IMR-90 (cell line): ENCODE data around the gene TOP2A. TPM values are rescaled to one million over a fixed set of nuclear protein-coding genes. Genes with fewer than 3 reads are reported as not detected.
A peak's percentile ranks its signal among the peaks of the same experiment; 100 is the strongest.

Source experiments
- ATAC-seq: fragments of 200-7000 bp; cut with Tn5 transposase; 2 replicates; pipeline ENCODE4 v1.9.1; 2020; ENCODE audit warnings: low read depth, mild to moderate bottlenecking, moderate library complexity
- Bru-seq: library from RNA; stranded (reverse); fragments of 400-500 nt; gene quantifications from one replicate; lab custom pipeline; 2021; lab: Mats Ljungman, UMichigan
- BruChase-seq, 2 experiments: library from RNA; stranded (reverse); fragments of 400-500 nt; gene quantifications; one replicate each; lab custom pipeline; 2021; lab: Mats Ljungman, UMichigan
- BruUV-seq: library from RNA; stranded (reverse); fragments of 400-500 nt; replicated peaks from 2 replicates; lab custom pipeline; 2021; lab: Mats Ljungman, UMichigan
- CTCF ChIA-PET: fragments of 300-600 bp; formaldehyde crosslinking; extraction: SDS; loops from one replicate; lab custom pipeline; 2021; ENCODE audit warnings: antibody characterized with exemption; lab: Yijun Ruan, JAX
- POLR2A ChIA-PET: fragments of 300-600 bp; sonication (Branson Sonifier 250); formaldehyde crosslinking; loops from one replicate; lab custom pipeline; 2022; ENCODE audit warnings: antibody characterized with exemption; ENCODE audit not compliant: unreplicated experiment; lab: Charles Lee
- DNase-seq: peaks from one replicate; pipeline ENCODE4 v3.0.0; 2013
- H2AFZ ChIP-seq: replicated peaks from 2 replicates; pipeline ENCODE3; 2013; ENCODE audit warnings: low read length, mild to moderate bottlenecking; ENCODE audit not compliant: poor library complexity
- H2AK5ac ChIP-seq: 2 replicates; pipeline ENCODE4 v1.6.1; 2013; ENCODE audit warnings: low read depth, low read length, inconsistent platforms
- H2AK9ac ChIP-seq: replicated peaks from 2 replicates; pipeline ENCODE3; 2013; ENCODE audit warnings: mild to moderate bottlenecking, low read depth, low read length, moderate library complexity; ENCODE audit not compliant: poor library complexity
- H2BK120ac ChIP-seq: 2 replicates; pipeline ENCODE4 v1.6.1; 2013; ENCODE audit warnings: low read depth, low read length, inconsistent platforms
- H2BK15ac ChIP-seq: 3 replicates; pipeline ENCODE4 v1.6.1; 2013; ENCODE audit warnings: low read depth, low read length, inconsistent platforms
- H2BK20ac ChIP-seq: 2 replicates; pipeline ENCODE4 v1.6.1; 2013; ENCODE audit warnings: low read depth, mild to moderate bottlenecking, inconsistent platforms, low read length, moderate library complexity
- H2BK5ac ChIP-seq: 2 replicates; pipeline ENCODE4 v1.6.1; 2013; ENCODE audit warnings: mild to moderate bottlenecking, low read depth, low read length, inconsistent platforms; ENCODE audit not compliant: poor library complexity, severe bottlenecking
- H3K14ac ChIP-seq: replicated peaks from 2 replicates; pipeline ENCODE4 v1.6.1; 2013; ENCODE audit warnings: low read depth, low read length, inconsistent platforms
- H3K18ac ChIP-seq: 2 replicates; pipeline ENCODE4 v1.6.1; 2013; ENCODE audit warnings: low read depth, low read length, control low read depth
- H3K23ac ChIP-seq: 2 replicates; pipeline ENCODE4 v1.6.1; 2013; ENCODE audit warnings: low read depth, low read length, inconsistent platforms
- H3K27ac ChIP-seq: 2 replicates; pipeline ENCODE4 v1.5.1; 2013; ENCODE audit warnings: mild to moderate bottlenecking, control low read depth, low read length; ENCODE audit not compliant: insufficient read depth
- H3K27me3 ChIP-seq: 2 replicates; pipeline ENCODE4 v1.6.1; 2013; ENCODE audit warnings: low read length; ENCODE audit not compliant: control insufficient read depth, insufficient read depth
- H3K36me3 ChIP-seq: 2 replicates; pipeline ENCODE4 v1.6.1; 2013; ENCODE audit warnings: low read length, mixed read lengths; ENCODE audit not compliant: control insufficient read depth, insufficient read depth
- H3K4ac ChIP-seq: 2 replicates; pipeline ENCODE4 v1.6.1; 2013; ENCODE audit warnings: low read depth, low read length, inconsistent platforms
- H3K4me1 ChIP-seq: 2 replicates; pipeline ENCODE4 v1.6.1; 2013; ENCODE audit warnings: low read length, mixed read lengths; ENCODE audit not compliant: control insufficient read depth, insufficient read depth
- H3K4me2 ChIP-seq: 2 replicates; pipeline ENCODE4 v1.6.1; 2013; ENCODE audit warnings: low read depth, mild to moderate bottlenecking, control low read depth, low read length, moderate library complexity
- H3K4me3 ChIP-seq: 2 replicates; pipeline ENCODE4 v1.5.1; 2013; ENCODE audit warnings: low read depth, mild to moderate bottlenecking, control low read depth, low read length, moderate library complexity; ENCODE audit not compliant: insufficient read depth
- H3K56ac ChIP-seq: 2 replicates; pipeline ENCODE4 v1.6.1; 2013; ENCODE audit warnings: low read length, inconsistent platforms; ENCODE audit not compliant: insufficient read depth; ENCODE audit errors: extremely low read depth
- H3K79me1 ChIP-seq, 2 experiments: 2 replicates each; pipeline ENCODE4 v1.6.1; 2013; ENCODE audit warnings: low read length in 2 of 2, inconsistent platforms in 1 of 2, low read depth in 1 of 2
- H3K9ac ChIP-seq: 2 replicates; pipeline ENCODE4 v1.6.1; 2013; ENCODE audit warnings: low read depth, low read length, control low read depth
- H3K9me1 ChIP-seq: 2 replicates; pipeline ENCODE4 v1.6.1; 2013; ENCODE audit warnings: low read length, inconsistent platforms; ENCODE audit not compliant: insufficient read depth
- H3K9me3 ChIP-seq: 2 replicates; pipeline ENCODE4 v1.6.1; 2013; ENCODE audit warnings: low read length; ENCODE audit not compliant: control insufficient read depth, insufficient read depth
- H4K20me1 ChIP-seq: 2 replicates; pipeline ENCODE4 v1.6.1; 2013; ENCODE audit warnings: low read length, inconsistent platforms; ENCODE audit not compliant: insufficient read depth
- H4K5ac ChIP-seq: 2 replicates; pipeline ENCODE4 v1.6.1; 2013; ENCODE audit warnings: mild to moderate bottlenecking, low read depth, low read length, control low read depth
- H4K8ac ChIP-seq, 2 experiments: 2 replicates each; pipeline ENCODE4 v1.6.1; 2013; ENCODE audit warnings: low read depth in 2 of 2, low read length in 2 of 2, control low read depth in 1 of 2, inconsistent platforms in 1 of 2
- H4K91ac ChIP-seq: 2 replicates; pipeline ENCODE4 v1.6.1; 2013; ENCODE audit warnings: low read depth, low read length, inconsistent platforms; ENCODE audit not compliant: insufficient read depth
- BHLHE40 ChIP-seq: fragments of 150-350 bp; IDR thresholded peaks from 2 replicates; pipeline ENCODE4 v1.6.1; 2016; ENCODE audit warnings: mild to moderate bottlenecking, low read depth, low read length
- CEBPB ChIP-seq: IDR thresholded peaks from 2 replicates; pipeline ENCODE4 v1.6.1; 2012; ENCODE audit warnings: low read depth, low read length, improper control_type of control experiment
- MAZ ChIP-seq: IDR thresholded peaks from 2 replicates; pipeline ENCODE4 v1.6.1; 2012; ENCODE audit warnings: low read depth, mild to moderate bottlenecking, low read length, improper control_type of control experiment, moderate library complexity, borderline replicate concordance
- NFE2L2 ChIP-seq: fragments of 150-350 bp; IDR thresholded peaks from 2 replicates; pipeline ENCODE4 v1.6.1; 2016; ENCODE audit warnings: low read depth, mild to moderate bottlenecking, low read length
- POLR2A ChIP-seq: IDR thresholded peaks from 2 replicates; pipeline ENCODE4 v1.6.1; 2012; ENCODE audit warnings: mild to moderate bottlenecking, low read depth, low read length
- WGBS, 2 experiments: methylation state at CpG; one replicate each; pipeline versions ENCODE4 v1.1.5 to v1.1.7; 2013; ENCODE audit warnings: missing lambda C conversion rate in 2 of 2; ENCODE audit not compliant: insufficient read length in 1 of 2; ENCODE audit errors: extremely low coverage in 2 of 2; 5-methylcytosine and 5-hydroxymethylcytosine counted together
- dilution Hi-C: fragments of 300-500 bp; cut with HindIII; formaldehyde crosslinking; loops from one replicate; pipeline ENCODE4 v1.14.3; 2018; ENCODE audit warnings: low sequenced_read_pairs; ENCODE audit not compliant: unreplicated experiment
- in situ Hi-C: fragments of 300-500 bp; cut with MboI; formaldehyde crosslinking; loops from 3 replicates; pipeline ENCODE4 v1.14.3; 2019; ENCODE audit warnings: low sequenced_read_pairs, inconsistent platforms, mixed read lengths
- intact Hi-C: fragments of 100-400 bp; cut with micrococcal nuclease; formaldehyde crosslinking; loops from 2 replicates; pipeline ENCODE4 v1.10.0; 2022
- long read RNA-seq: library from polyadenylated mRNA; unstranded; transcript quantifications from one replicate; pipeline ENCODE4 v2.0.0, GENCODE V29; 2021; ENCODE audit not compliant: unreplicated experiment
- polyA plus RNA-seq, 3 experiments: library from polyadenylated mRNA; depleted of rRNA; stranded (reverse); fragments of >200 nt; gene quantifications; 2 replicates each; pipeline ENCODE4 v1.2.3, GENCODE V29; 2012; ENCODE audit warnings: low replicate concordance in 1 of 3
- total RNA-seq: library from RNA; depleted of rRNA; stranded (reverse); fragments of >200 nt; gene quantifications from 2 replicates; pipeline ENCODE4 v1.2.3, GENCODE V29; 2012; rRNA removed
- TF ChIP-seq, protein P1 (sequence below): fragments of 150-350 bp; IDR thresholded peaks from 2 replicates; pipeline ENCODE4 v1.6.1; 2017; ENCODE audit warnings: mild to moderate bottlenecking, antibody characterized with exemption, low read length, low read depth
- TF ChIP-seq, protein P2 (sequence below): fragments of 150-350 bp; IDR thresholded peaks from 2 replicates; pipeline ENCODE4 v1.6.1; 2016; ENCODE audit warnings: low read depth, mild to moderate bottlenecking, low read length, moderate library complexity, borderline replicate concordance

Gene TOP2A, protein sequence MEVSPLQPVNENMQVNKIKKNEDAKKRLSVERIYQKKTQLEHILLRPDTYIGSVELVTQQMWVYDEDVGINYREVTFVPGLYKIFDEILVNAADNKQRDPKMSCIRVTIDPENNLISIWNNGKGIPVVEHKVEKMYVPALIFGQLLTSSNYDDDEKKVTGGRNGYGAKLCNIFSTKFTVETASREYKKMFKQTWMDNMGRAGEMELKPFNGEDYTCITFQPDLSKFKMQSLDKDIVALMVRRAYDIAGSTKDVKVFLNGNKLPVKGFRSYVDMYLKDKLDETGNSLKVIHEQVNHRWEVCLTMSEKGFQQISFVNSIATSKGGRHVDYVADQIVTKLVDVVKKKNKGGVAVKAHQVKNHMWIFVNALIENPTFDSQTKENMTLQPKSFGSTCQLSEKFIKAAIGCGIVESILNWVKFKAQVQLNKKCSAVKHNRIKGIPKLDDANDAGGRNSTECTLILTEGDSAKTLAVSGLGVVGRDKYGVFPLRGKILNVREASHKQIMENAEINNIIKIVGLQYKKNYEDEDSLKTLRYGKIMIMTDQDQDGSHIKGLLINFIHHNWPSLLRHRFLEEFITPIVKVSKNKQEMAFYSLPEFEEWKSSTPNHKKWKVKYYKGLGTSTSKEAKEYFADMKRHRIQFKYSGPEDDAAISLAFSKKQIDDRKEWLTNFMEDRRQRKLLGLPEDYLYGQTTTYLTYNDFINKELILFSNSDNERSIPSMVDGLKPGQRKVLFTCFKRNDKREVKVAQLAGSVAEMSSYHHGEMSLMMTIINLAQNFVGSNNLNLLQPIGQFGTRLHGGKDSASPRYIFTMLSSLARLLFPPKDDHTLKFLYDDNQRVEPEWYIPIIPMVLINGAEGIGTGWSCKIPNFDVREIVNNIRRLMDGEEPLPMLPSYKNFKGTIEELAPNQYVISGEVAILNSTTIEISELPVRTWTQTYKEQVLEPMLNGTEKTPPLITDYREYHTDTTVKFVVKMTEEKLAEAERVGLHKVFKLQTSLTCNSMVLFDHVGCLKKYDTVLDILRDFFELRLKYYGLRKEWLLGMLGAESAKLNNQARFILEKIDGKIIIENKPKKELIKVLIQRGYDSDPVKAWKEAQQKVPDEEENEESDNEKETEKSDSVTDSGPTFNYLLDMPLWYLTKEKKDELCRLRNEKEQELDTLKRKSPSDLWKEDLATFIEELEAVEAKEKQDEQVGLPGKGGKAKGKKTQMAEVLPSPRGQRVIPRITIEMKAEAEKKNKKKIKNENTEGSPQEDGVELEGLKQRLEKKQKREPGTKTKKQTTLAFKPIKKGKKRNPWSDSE (N-terminal part only)
- 68.5 and 118 TPM in 2 replicates for total RNA-seq
- polyA plus RNA-seq (2012; rRNA removed): 40.2 and 43.4 TPM in 2 replicates
- polyA plus RNA-seq (2012; cell fraction: cytosol; rRNA removed): 3.3 and 5.3 TPM in 2 replicates
- 2.7 and 19.5 TPM in 2 replicates for polyA plus RNA-seq (2012; cell fraction: nucleus; rRNA removed; ENCODE audit: low replicate concordance)
- Bru-seq, nascent RNA: percentile 72 among the genes with signal in this experiment
- percentile 87 among the genes with signal in this experiment for BruChase-seq, experiment 1, labeled RNA remaining after a 6-hour chase
- BruChase-seq, experiment 2, labeled RNA remaining after a 2-hour chase: percentile 85 among the genes with signal in this experiment
- long read RNA-seq, partial matches to known transcripts: 69 of 72 reads
- long read RNA-seq, other reads (novel, unspliced or antisense): 3 of 72 reads

DNA sequence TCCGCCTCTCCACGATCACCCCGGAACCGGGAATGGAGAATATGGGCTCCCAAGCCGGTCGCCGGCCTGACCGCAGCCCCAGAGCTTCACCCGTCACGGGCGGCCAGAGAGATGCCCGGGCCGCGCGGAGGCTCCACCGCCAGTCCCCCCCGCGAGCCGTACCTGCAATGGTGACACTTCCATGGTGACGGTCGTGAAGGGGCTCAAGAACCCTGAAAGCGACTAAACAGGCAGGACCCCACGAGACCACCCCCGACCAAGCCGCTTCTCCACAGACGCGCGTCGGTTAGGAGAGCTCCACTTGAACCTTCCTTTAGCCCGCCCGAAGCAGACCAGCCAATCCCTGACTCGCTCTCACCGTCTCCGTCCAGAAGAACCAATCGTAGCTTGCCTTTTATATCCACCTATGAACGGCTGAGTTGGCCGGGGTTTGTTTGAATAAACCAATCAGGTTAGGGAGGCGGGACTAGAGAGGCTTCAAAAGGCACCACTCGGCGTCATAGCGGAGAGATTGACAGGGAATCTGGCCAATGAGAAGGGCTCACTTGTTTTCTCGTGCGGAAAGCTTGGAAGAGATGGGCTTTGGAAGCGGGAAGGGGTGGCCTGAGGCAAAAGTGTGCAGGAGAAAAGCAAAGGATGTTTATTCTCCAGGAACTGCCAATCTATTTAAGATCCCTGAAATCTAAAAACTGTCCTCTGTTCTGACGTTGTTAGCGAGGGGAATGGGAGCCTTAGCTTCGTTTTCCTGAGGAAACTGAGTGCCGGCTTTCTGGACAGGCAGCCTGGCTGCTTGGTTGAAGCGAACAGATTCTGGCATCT is at the start of gene TOP2A:
Gene TOP2A, minus strand, starts transcription at position 288 of the 819 bp plus-strand sequence. Its CDS starts 105 bp downstream, at position 183.
- peak within 1 kb of the TSS; percentile 84 for H3K4me2 ChIP-seq
- peak within 1 kb of the TSS; percentile 75 for H2AK9ac ChIP-seq
- dilution Hi-C loops: no loop called here
- 0% methylated on average over 8 of the region's 49 CpGs; no CpG with 5 or more reads in 1 of the 2 experiments for whole genome bisulfite sequencing, 2 experiments
- H4K5ac ChIP-seq: no peak within 1 kb of the TSS
- BruUV-seq: no TSS peak
- H2AFZ ChIP-seq: peak within 1 kb of the TSS; percentile 96
- no peak within 1 kb of the TSS for H2BK15ac ChIP-seq
- peak within 1 kb of the TSS; percentile 65 for H3K23ac ChIP-seq
- H3K4ac ChIP-seq: peak within 1 kb of the TSS; percentile 62
- H3K9me3 ChIP-seq: no peaks in the 10 kb centered on the region
- H3K4me1 ChIP-seq: no peaks in the 10 kb centered on the region
- DNase-seq: peak; percentile 100
- no peak within 1 kb of the TSS for H3K18ac ChIP-seq
- H2AK5ac ChIP-seq: peak within 1 kb of the TSS; percentile 44
- intact Hi-C loops: no loop called here
- peak within 1 kb of the TSS; percentile 78 for H3K56ac ChIP-seq
- H4K91ac ChIP-seq: peak within 1 kb of the TSS; percentile 70
- no peaks in the 10 kb centered on the region for H3K27me3 ChIP-seq
- H3K27ac ChIP-seq: peak within 1 kb of the TSS; percentile 31; the same call in 1 of the 2 replicates
- H3K9ac ChIP-seq: peak within 1 kb of the TSS; percentile 56
- ChIA-PET CTCF (interaction anchor here (1.2 to 2.0 kb wide), 3 partner anchors 10 to 143 kb away, joined by 3 to 9 read pairs (median 5); no protein-coding TSS in a partner anchor), POLR2A (interaction anchor here (0.6 to 1.5 kb wide), 3 partner anchors 9 to 118 kb away, joined by 3 to 4 read pairs (median 3); no protein-coding TSS in a partner anchor)
- H3K14ac ChIP-seq: 0 out of 2 replicates have a peak within 1 kb of the TSS, but pooled peaks have one; percentile 57
- in situ Hi-C loops: no loop called here
- ATAC-seq: peak; percentile 98
- no peaks in the 10 kb centered on the region for H3K9me1 ChIP-seq
- H3K4me3 ChIP-seq: peak within 1 kb of the TSS; percentile 65
- H3K36me3 ChIP-seq: no peaks in the 10 kb centered on the region
- H2BK20ac ChIP-seq: no peak within 1 kb of the TSS
- peaks cover 16% of the 10 kb centered on the region in 2 experiments for H3K79me1 ChIP-seq
- peak within 1 kb of the TSS; percentile 16; the same call in 1 of the 2 replicates for H2BK120ac ChIP-seq
- H2BK5ac ChIP-seq: peak within 1 kb of the TSS; percentile 56
- no peaks in the 10 kb centered on the region for H4K20me1 ChIP-seq
- H4K8ac ChIP-seq: peak within 1 kb of the TSS; percentile 30 to 86
- TF ChIP-seq BHLHE40: peak; percentile 73
- peak; percentile 68; the same call in 1 of the 2 replicates for TF ChIP-seq POLR2A
- no peak for TF ChIP-seq MAZ
- TF ChIP-seq, protein P1, sequence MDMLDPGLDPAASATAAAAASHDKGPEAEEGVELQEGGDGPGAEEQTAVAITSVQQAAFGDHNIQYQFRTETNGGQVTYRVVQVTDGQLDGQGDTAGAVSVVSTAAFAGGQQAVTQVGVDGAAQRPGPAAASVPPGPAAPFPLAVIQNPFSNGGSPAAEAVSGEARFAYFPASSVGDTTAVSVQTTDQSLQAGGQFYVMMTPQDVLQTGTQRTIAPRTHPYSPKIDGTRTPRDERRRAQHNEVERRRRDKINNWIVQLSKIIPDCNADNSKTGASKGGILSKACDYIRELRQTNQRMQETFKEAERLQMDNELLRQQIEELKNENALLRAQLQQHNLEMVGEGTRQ: no peak
- TF ChIP-seq, protein P2, sequence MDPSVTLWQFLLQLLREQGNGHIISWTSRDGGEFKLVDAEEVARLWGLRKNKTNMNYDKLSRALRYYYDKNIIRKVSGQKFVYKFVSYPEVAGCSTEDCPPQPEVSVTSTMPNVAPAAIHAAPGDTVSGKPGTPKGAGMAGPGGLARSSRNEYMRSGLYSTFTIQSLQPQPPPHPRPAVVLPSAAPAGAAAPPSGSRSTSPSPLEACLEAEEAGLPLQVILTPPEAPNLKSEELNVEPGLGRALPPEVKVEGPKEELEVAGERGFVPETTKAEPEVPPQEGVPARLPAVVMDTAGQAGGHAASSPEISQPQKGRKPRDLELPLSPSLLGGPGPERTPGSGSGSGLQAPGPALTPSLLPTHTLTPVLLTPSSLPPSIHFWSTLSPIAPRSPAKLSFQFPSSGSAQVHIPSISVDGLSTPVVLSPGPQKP: no peak
- TF ChIP-seq CEBPB: no peak
- TF ChIP-seq NFE2L2: no peak
